K562 (cell line): ENCODE results near the gene CCT7. TPM values are rescaled to one million over a fixed set of nuclear protein-coding genes. Genes with fewer than 3 reads are reported as not detected.
A peak's percentile ranks its signal among the peaks of the same experiment; 100 is the strongest.

Experiments
- ATAC-seq: fragments of 200-7000 bp; cut with Tn5 transposase; 3 replicates; pipeline ENCODE4 v1.9.1; 2020; ENCODE audit warnings: moderate library complexity
- BruUV-seq: library from RNA; stranded (reverse); fragments of 400-500 nt; replicated peaks from 2 replicates; lab custom pipeline; 2021; lab: Mats Ljungman, UMichigan
- CTCF ChIA-PET: fragments of 300-600 bp; formaldehyde crosslinking; extraction: SDS; loops from one replicate; lab custom pipeline; 2021; ENCODE audit warnings: low intra/inter-chr PET ratio; lab: Yijun Ruan, JAX
- POLR2A ChIA-PET: fragments of 300-600, 350-650 bp; sonication (Branson Sonifier 250); formaldehyde crosslinking; extraction: SDS; loops from one replicate; lab custom pipeline; 2021; ENCODE audit warnings: antibody characterized with exemption, inconsistent platforms; lab: Yijun Ruan, JAX
- DNase-seq, 4 experiments: peaks; one replicate each; pipeline versions ENCODE4 v3.0.0 to v3.0.0-alpha.2; 2011 to 2018; ENCODE audit warnings: low spot score in 3 of 4, mixed read lengths in 3 of 4; ENCODE audit errors: extremely low read depth in 1 of 4
- FAIRE-seq: peaks from 2 replicates; lab custom pipeline; 2011; peaks lifted over from hg19 to GRCh38; lab: Jason Lieb, UNC
- H2AFZ ChIP-seq: 2 replicates; pipeline ENCODE4 v1.6.0; 2011; ENCODE audit warnings: low read depth, low read length, control low read depth, inconsistent platforms
- H3K27ac ChIP-seq: fragments of 200-600 bp; 3 replicates; pipeline ENCODE4 v1.8.0; 2011; ENCODE audit warnings: low read depth, mild to moderate bottlenecking, control low read depth, inconsistent platforms, low read length, moderate library complexity, mixed read lengths; ENCODE audit errors: extremely low read depth
- H3K27me3 ChIP-seq, 2 experiments: fragments of 300-600 bp in 1 of 2; 2 replicates in 1 of 2; 3 replicates in 1 of 2; pipeline versions ENCODE4 v1.6.0 to v1.8.0; 2011; ENCODE audit warnings: inconsistent platforms in 2 of 2, low read length in 2 of 2, mild to moderate bottlenecking in 1 of 2, mixed read lengths in 1 of 2, moderate library complexity in 1 of 2; ENCODE audit not compliant: control insufficient read depth in 2 of 2, insufficient read depth in 2 of 2
- H3K36me3 ChIP-seq: fragments of 300-600 bp; 3 replicates; pipeline ENCODE4 v1.8.0; 2011; ENCODE audit warnings: mild to moderate bottlenecking, low read length, inconsistent platforms; ENCODE audit not compliant: control insufficient read depth, insufficient read depth
- H3K4me1 ChIP-seq, 2 experiments: fragments of 200-600 bp in 1 of 2; replicated peaks in 1 of 2; 2 replicates in 1 of 2; 3 replicates in 1 of 2; pipeline versions ENCODE4 v1.5.1 to v1.8.0; 2011; ENCODE audit warnings: inconsistent platforms in 2 of 2, low read length in 2 of 2, mild to moderate bottlenecking in 1 of 2, mixed read lengths in 1 of 2, moderate library complexity in 1 of 2; ENCODE audit not compliant: control insufficient read depth in 2 of 2, insufficient read depth in 2 of 2
- H3K4me2 ChIP-seq: 2 replicates; pipeline ENCODE4 v1.6.1; 2011; ENCODE audit warnings: low read length, control low read depth, inconsistent platforms, mixed read lengths; ENCODE audit not compliant: insufficient read depth
- H3K4me3 ChIP-seq: fragments of 200-600 bp; sonication (generic), shearing (Covaris generic); 2 replicates; pipeline ENCODE4 v1.5.1; 2016; ENCODE audit warnings: control low read depth, inconsistent platforms
- H3K79me2 ChIP-seq: fragments of 200-600 bp; 3 replicates; pipeline ENCODE4 v1.8.0; 2011; ENCODE audit warnings: low read length, inconsistent platforms; ENCODE audit not compliant: control insufficient read depth, insufficient read depth
- H3K9ac ChIP-seq, 2 experiments: 2 replicates each; pipeline versions ENCODE4 v1.6.0 to v1.6.1; 2011; ENCODE audit warnings: low read depth in 2 of 2, low read length in 2 of 2, control low read depth in 1 of 2, inconsistent platforms in 1 of 2, mild to moderate bottlenecking in 1 of 2, mixed read lengths in 1 of 2; ENCODE audit not compliant: insufficient read depth in 1 of 2
- H3K9me1 ChIP-seq: one replicate; pipeline ENCODE4 v1.6.0; 2011; ENCODE audit warnings: inconsistent platforms, mild to moderate bottlenecking, low read length, moderate library complexity; ENCODE audit not compliant: control insufficient read depth, insufficient read depth
- H3K9me3 ChIP-seq: replicated peaks from 2 replicates; pipeline ENCODE4 v1.5.1; 2011; ENCODE audit warnings: low read depth, low read length, inconsistent platforms; ENCODE audit not compliant: control insufficient read depth, insufficient read depth
- H4K20me1 ChIP-seq: replicated peaks from 2 replicates; pipeline ENCODE4 v1.6.1; 2011; ENCODE audit warnings: low read length, inconsistent platforms, mixed read lengths; ENCODE audit not compliant: control insufficient read depth, insufficient read depth
- ATF7 ChIP-seq: fragments of 450-650 bp; IDR thresholded peaks from 2 replicates; pipeline ENCODE4 v1.7.1; 2014; ENCODE audit warnings: mild to moderate bottlenecking, moderate library complexity
- FOXA3 ChIP-seq, 2 experiments: fragments of 450-650 bp in 1 of 2; sonication (generic) in 1 of 2; formaldehyde crosslinking; IDR thresholded peaks in 1 of 2; conservative IDR thresholded peaks in 1 of 2; 2 replicates each; pipeline versions ENCODE4 v1.4.0 to v1.8.0; 2020 to 2022; ENCODE audit warnings: mild to moderate bottlenecking in 2 of 2, missing genetic modification reagents in 1 of 2
- HDAC2 ChIP-seq: fragments of 450-650 bp; IDR thresholded peaks from 2 replicates; pipeline ENCODE4 v1.6.1; 2016; ENCODE audit warnings: mild to moderate bottlenecking
- MIER1 ChIP-seq: fragments of 450-650 bp; IDR thresholded peaks from 2 replicates; pipeline ENCODE4 v1.6.1; 2016; ENCODE audit warnings: antibody characterized with exemption, mild to moderate bottlenecking, low read depth
- RAD21 ChIP-seq, 2 experiments: fragments of 250-450 bp in 1 of 2; fragments of 450-650 bp in 1 of 2; sonication (Bioruptor Pico) in 1 of 2; formaldehyde crosslinking in 1 of 2; IDR thresholded peaks in 1 of 2; conservative IDR thresholded peaks in 1 of 2; 2 replicates each; pipeline versions ENCODE4 v1.4.0 to v1.8.0; 2020 to 2022; ENCODE audit warnings: mild to moderate bottlenecking in 2 of 2, moderate library complexity in 1 of 2
- SRF ChIP-seq, 2 experiments: fragments of 250-450, 450-650 bp in 1 of 2; sonication (Bioruptor Pico) in 1 of 2; sonication (generic) in 1 of 2; formaldehyde crosslinking; IDR thresholded peaks; 2 replicates each; pipeline versions ENCODE4 v1.5.0 to v1.5.1; 2020 to 2022; ENCODE audit warnings: mild to moderate bottlenecking in 1 of 2, missing genetic modification reagents in 1 of 2
- ZNF584 ChIP-seq: fragments of 200-800 bp; sonication (Bioruptor generic); IDR thresholded peaks from 2 replicates; pipeline ENCODE4 v1.6.1; 2016; ENCODE audit warnings: low read depth, mild to moderate bottlenecking, missing genetic modification characterization, missing compliant biosample characterization
- WGBS: fragments of 100-300 bp; shearing (Covaris generic); methylation state at CpG from one replicate; pipeline ENCODE4 v1.1.6; 2016; ENCODE audit warnings: low coverage, mixed read lengths; ENCODE audit not compliant: insufficient coverage; ENCODE audit errors: missing lambda C conversion rate; 5-methylcytosine and 5-hydroxymethylcytosine counted together
- in situ Hi-C: fragments of 300-500 bp; cut with MboI; formaldehyde crosslinking; loops from 4 replicates; pipeline ENCODE4 v1.15.0; 2018; ENCODE audit warnings: inconsistent platforms, mixed read lengths
- intact Hi-C: fragments of 100-400 bp; cut with micrococcal nuclease; formaldehyde crosslinking; loops from 2 replicates; pipeline ENCODE4 v1.14.2; 2022
- polyA plus RNA-seq, 8 experiments: library from polyadenylated mRNA; depleted of rRNA in 4 of 8; stranded (reverse) in 5 of 8; unstranded in 3 of 8; fragments of >200 nt; fragmentation: Nextera tagmentation in 2 of 8; fragmentation: Illumina TruSeq in 1 of 8; extraction: Ambion mirVana in 2 of 8; extraction: Trizol in 1 of 8; gene quantifications; 2 replicates each; pipeline versions ENCODE4 v1.2.1 to v1.2.3, GENCODE V29; 2011 to 2014; ENCODE audit warnings: inconsistent platforms in 1 of 8, missing spikeins in 1 of 8
- total RNA-seq, 7 experiments: library from RNA; depleted of rRNA in 6 of 7; stranded (reverse); fragments of >200 nt in 6 of 7; fragmentation: Illumina TruSeq in 2 of 7; extraction: Trizol in 2 of 7; gene quantifications; 2 replicates each; pipeline versions ENCODE4 v1.2.1 to v1.2.3, GENCODE V29; 2011 to 2021; ENCODE audit warnings: low replicate concordance in 1 of 7
- TF ChIP-seq, protein P1 (sequence below), 3 experiments: IDR thresholded peaks in 2 of 3; conservative IDR thresholded peaks in 1 of 3; 2 replicates each; pipeline ENCODE4 v1.5.1; 2011 to 2012; ENCODE audit warnings: low read length in 3 of 3, mild to moderate bottlenecking in 3 of 3, control low read depth in 2 of 3, improper control_type of control experiment in 1 of 3, inconsistent platforms in 1 of 3, low read depth in 1 of 3, mixed read lengths in 1 of 3, moderate library complexity in 1 of 3; ENCODE audit not compliant: insufficient read depth in 2 of 3
- TF ChIP-seq, protein P2 (sequence below): sonication (generic); formaldehyde crosslinking; IDR thresholded peaks from 2 replicates; pipeline ENCODE4 v1.8.0; 2022; ENCODE audit warnings: missing genetic modification reagents, mild to moderate bottlenecking, moderate library complexity, borderline replicate concordance
- TF ChIP-seq, protein P3 (sequence below): fragments of 450-650 bp; IDR thresholded peaks from 2 replicates; pipeline ENCODE4 v1.6.1; 2016; ENCODE audit warnings: mild to moderate bottlenecking

Gene CCT7
- total and polyA plus RNA-seq, 9 of the 15 experiments (the other 6 are each of a cell fraction or from before 2014, with no cell fraction given), result 326 to 856 (median 638) TPM

DNA sequence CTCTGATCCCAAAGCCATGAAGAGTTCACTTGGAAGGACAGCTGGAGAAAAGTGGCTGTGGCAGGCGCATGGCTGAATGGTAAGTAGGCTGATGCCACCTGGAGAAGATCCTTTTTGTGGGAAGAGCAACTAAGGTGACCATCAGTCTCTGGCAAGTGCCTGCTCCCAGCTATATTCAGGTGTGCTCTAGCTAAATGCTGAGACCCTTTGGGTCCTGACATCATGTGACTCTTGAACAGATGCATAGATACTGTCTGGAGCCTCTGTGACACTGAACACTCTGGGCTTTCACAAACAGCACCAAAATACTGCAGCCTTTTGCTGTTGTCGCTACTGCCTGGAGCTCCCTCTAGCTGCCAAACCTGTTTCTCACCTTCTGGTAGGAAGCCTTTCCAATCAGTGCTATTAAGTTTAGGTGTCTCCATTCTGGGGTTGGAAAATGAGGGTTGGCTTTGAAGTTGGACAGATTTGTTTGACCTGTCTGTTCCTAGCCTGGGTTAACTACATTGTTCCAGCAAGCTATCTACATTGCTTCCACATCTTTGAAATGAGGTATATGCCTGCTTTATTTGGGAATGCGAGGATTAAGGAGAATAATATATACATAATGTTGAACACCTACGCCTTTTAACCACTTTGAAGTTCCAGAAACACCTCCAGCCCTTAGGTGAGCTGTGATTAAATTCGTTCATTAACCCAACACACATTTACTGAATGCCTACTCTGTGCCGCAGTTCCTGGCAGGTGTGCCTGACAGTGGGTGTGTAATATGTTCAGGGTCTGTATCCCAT lies 56.1 kb downstream of the CCT7 start (continued):
- peak in 1 of 2 experiments; percentile 38; a peak in 2 of 4 replicates for TF ChIP-seq RAD21 (CRISPR knock-in tag; conservative IDR thresholded peaks at IDR 0.05 in 1 of 2, IDR thresholded peaks at IDR 0.05 in 1 of 2)
- TF ChIP-seq, protein P1, sequence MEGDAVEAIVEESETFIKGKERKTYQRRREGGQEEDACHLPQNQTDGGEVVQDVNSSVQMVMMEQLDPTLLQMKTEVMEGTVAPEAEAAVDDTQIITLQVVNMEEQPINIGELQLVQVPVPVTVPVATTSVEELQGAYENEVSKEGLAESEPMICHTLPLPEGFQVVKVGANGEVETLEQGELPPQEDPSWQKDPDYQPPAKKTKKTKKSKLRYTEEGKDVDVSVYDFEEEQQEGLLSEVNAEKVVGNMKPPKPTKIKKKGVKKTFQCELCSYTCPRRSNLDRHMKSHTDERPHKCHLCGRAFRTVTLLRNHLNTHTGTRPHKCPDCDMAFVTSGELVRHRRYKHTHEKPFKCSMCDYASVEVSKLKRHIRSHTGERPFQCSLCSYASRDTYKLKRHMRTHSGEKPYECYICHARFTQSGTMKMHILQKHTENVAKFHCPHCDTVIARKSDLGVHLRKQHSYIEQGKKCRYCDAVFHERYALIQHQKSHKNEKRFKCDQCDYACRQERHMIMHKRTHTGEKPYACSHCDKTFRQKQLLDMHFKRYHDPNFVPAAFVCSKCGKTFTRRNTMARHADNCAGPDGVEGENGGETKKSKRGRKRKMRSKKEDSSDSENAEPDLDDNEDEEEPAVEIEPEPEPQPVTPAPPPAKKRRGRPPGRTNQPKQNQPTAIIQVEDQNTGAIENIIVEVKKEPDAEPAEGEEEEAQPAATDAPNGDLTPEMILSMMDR (IDR thresholded peaks at IDR 0.05 in 2 of 3, conservative IDR thresholded peaks at IDR 0.05 in 1 of 3; ENCODE audit: insufficient read depth in 2 of 3, low read depth in 1 of 3, low read length in 3 of 3), result peak; percentile 59 to 74 (median 63)
- TF ChIP-seq, all 486 proteins: peak for 7

DNA sequence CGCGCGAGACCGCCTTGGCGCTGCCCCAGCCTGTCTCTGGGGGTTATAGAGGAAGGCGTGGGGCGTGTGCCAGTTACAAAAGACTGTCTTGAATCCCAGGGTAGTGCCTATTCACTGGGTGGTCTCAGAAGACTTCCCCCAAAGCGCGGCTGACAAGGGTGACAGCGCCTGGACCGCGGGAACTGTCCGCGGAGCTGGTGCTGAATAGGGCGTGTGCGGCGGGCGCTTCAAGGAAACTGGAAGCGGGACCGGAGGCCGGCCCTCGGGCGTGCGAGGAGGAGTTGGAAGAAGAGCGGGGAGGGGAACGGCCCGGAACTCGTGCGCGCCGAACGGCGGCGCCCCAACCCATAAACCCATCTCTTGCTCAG lies 57.0 kb downstream of the CCT7 start:
- Histone ChIP-seq H3K27ac (no peak overlapping the region), H2AFZ (no peak overlapping the region), H3K9me1 (peaks cover 2% of the 10 kb centered on the region), H3K4me1 (peaks cover 0 to 28% of the 10 kb centered on the region in 2 experiments; a peak in 2 of 5 replicates), H4K20me1 (peaks cover 3% of the 10 kb centered on the region; the same call in 1 of the 2 replicates), H3K9ac (no peak overlapping the region), H3K4me3 (no peak overlapping the region), H3K36me3 (no peaks in the 10 kb centered on the region), H3K79me2 (no peaks in the 10 kb centered on the region), H3K27me3 (peaks cover 5 to 33% of the 10 kb centered on the region in 2 experiments; a peak in 4 of 5 replicates), H3K9me3 (no peaks in the 10 kb centered on the region), H3K4me2 (no peak overlapping the region)
- ChIA-PET POLR2A (no interaction called here), CTCF (no interaction called here)
- ATAC-seq (peak; percentile 82), FAIRE-seq (no peak), DNase-seq (peak; percentile 58 to 73 (median 64))
- BruUV-seq, result no TSS peak
- intact Hi-C loops, result no loop called here
- 9% methylated on average over 34 of the region's 34 CpGs for WGBS
- in situ Hi-C loops, result no loop called here
- TF ChIP-seq FOXA3 (CRISPR knock-in tag; conservative IDR thresholded peaks at IDR 0.05 in 1 of 2, IDR thresholded peaks at IDR 0.05 in 1 of 2) (no peak), ATF7 (no peak), ZNF584 (CRISPR knock-in tag) (0 out of 2 replicates have a peak, but pooled peaks have one; percentile 17), HDAC2 (peak; percentile 45; the same call in 1 of the 2 replicates), SRF (CRISPR knock-in tag; IDR thresholded peaks at IDR 0.05) (peak in 1 of 2 experiments; percentile 27; a peak in 1 of 4 replicates), MIER1 (peak; percentile 96)
- TF ChIP-seq, protein P2, sequence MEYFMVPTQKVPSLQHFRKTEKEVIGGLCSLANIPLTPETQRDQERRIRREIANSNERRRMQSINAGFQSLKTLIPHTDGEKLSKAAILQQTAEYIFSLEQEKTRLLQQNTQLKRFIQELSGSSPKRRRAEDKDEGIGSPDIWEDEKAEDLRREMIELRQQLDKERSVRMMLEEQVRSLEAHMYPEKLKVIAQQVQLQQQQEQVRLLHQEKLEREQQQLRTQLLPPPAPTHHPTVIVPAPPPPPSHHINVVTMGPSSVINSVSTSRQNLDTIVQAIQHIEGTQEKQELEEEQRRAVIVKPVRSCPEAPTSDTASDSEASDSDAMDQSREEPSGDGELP, result peak; percentile 61; the same call in 1 of the 2 replicates
- TF ChIP-seq, protein P3, sequence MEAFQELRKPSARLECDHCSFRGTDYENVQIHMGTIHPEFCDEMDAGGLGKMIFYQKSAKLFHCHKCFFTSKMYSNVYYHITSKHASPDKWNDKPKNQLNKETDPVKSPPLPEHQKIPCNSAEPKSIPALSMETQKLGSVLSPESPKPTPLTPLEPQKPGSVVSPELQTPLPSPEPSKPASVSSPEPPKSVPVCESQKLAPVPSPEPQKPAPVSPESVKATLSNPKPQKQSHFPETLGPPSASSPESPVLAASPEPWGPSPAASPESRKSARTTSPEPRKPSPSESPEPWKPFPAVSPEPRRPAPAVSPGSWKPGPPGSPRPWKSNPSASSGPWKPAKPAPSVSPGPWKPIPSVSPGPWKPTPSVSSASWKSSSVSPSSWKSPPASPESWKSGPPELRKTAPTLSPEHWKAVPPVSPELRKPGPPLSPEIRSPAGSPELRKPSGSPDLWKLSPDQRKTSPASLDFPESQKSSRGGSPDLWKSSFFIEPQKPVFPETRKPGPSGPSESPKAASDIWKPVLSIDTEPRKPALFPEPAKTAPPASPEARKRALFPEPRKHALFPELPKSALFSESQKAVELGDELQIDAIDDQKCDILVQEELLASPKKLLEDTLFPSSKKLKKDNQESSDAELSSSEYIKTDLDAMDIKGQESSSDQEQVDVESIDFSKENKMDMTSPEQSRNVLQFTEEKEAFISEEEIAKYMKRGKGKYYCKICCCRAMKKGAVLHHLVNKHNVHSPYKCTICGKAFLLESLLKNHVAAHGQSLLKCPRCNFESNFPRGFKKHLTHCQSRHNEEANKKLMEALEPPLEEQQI, result peak; percentile 44; the same call in 1 of the 2 replicates
